GM12878 (cell line): ENCODE results near the gene PRDM16. TPM values are rescaled to one million over a fixed set of nuclear protein-coding genes. Genes with fewer than 3 reads are reported as not detected.

Source experiments
- ATAC-seq: fragments of 200-7000 bp; cut with Tn5 transposase; 3 replicates; pipeline ENCODE4 v1.9.1; 2020; ENCODE audit warnings: mild to moderate bottlenecking, moderate library complexity
- BruUV-seq: library from RNA; stranded (reverse); fragments of 400-500 nt; replicated peaks from 2 replicates; lab custom pipeline; 2021; lab: Mats Ljungman, UMichigan
- CTCF ChIA-PET: fragments of 300-600 bp; sonication (Branson Sonifier 250); formaldehyde crosslinking; extraction: SDS; loops from one replicate; lab custom pipeline; 2021; ENCODE audit warnings: inconsistent platforms; lab: Yijun Ruan, JAX
- POLR2A ChIA-PET: fragments of 350-600 bp; formaldehyde crosslinking; extraction: SDS; loops from one replicate; lab custom pipeline; 2021; ENCODE audit warnings: inconsistent platforms; lab: Charles Lee
- RAD21 ChIA-PET: fragments of 300-600 bp; sonication (Branson Sonifier 250); formaldehyde crosslinking; loops from one replicate; lab custom pipeline; 2023; ENCODE audit warnings: antibody characterized with exemption; ENCODE audit not compliant: unreplicated experiment; lab: Charles Lee
- SMC1A ChIA-PET: fragments of 300-600 bp; sonication (Branson Sonifier 250); formaldehyde crosslinking; loops from one replicate; lab custom pipeline; 2023; ENCODE audit not compliant: unreplicated experiment, uncharacterized antibody; lab: Charles Lee
- DNase-seq: peaks from one replicate; pipeline ENCODE4 v3.0.0-alpha.2; 2011; ENCODE audit warnings: low read depth, low spot score
- FAIRE-seq: peaks from 3 replicates; lab custom pipeline; 2011; peaks lifted over from hg19 to GRCh38; lab: Jason Lieb, UNC
- H2AFZ ChIP-seq: 2 replicates; pipeline ENCODE4 v1.6.0; 2011; ENCODE audit warnings: low read depth, low read length, control low read depth; ENCODE audit not compliant: control insufficient read depth
- H3K27ac ChIP-seq: 2 replicates; pipeline ENCODE4 v1.5.1; 2011; ENCODE audit warnings: control low read depth; ENCODE audit not compliant: control insufficient read depth, insufficient read depth
- H3K27me3 ChIP-seq, 2 experiments: replicated peaks in 1 of 2; 2 replicates each; pipeline versions ENCODE4 v1.6.0 to v1.6.1; 2011; ENCODE audit warnings: low read length in 1 of 2; ENCODE audit not compliant: control insufficient read depth in 2 of 2, insufficient read depth in 2 of 2
- H3K36me3 ChIP-seq, 2 experiments: 2 replicates each; pipeline ENCODE4 v1.5.1; 2011; ENCODE audit warnings: low read length in 1 of 2; ENCODE audit not compliant: control insufficient read depth in 2 of 2, insufficient read depth in 2 of 2
- H3K4me1 ChIP-seq: 2 replicates; pipeline ENCODE4 v1.6.1; 2011; ENCODE audit warnings: mild to moderate bottlenecking, low read length, moderate library complexity, mixed read lengths; ENCODE audit not compliant: control insufficient read depth, insufficient read depth
- H3K4me2 ChIP-seq: 2 replicates; pipeline ENCODE4 v1.6.0; 2011; ENCODE audit warnings: control low read depth; ENCODE audit not compliant: control insufficient read depth, insufficient read depth
- H3K4me3 ChIP-seq: fragments of 200-600 bp; sonication (generic); 2 replicates; pipeline ENCODE4 v1.5.1; 2016
- H3K79me2 ChIP-seq: 2 replicates; pipeline ENCODE4 v1.6.0; 2011; ENCODE audit warnings: low read length; ENCODE audit not compliant: control insufficient read depth, insufficient read depth
- H3K9ac ChIP-seq: 2 replicates; pipeline ENCODE4 v1.8.0; 2011; ENCODE audit warnings: low read length, control low read depth, mixed read lengths; ENCODE audit not compliant: control insufficient read depth, insufficient read depth
- H3K9me3 ChIP-seq: replicated peaks from 3 replicates; pipeline ENCODE4 v1.5.1; 2011; ENCODE audit warnings: mild to moderate bottlenecking, low read length; ENCODE audit not compliant: control insufficient read depth, insufficient read depth
- H4K20me1 ChIP-seq: 2 replicates; pipeline ENCODE4 v1.6.0; 2011; ENCODE audit not compliant: control insufficient read depth, insufficient read depth
- CREB1 ChIP-seq: IDR thresholded peaks from 2 replicates; pipeline ENCODE4 v1.6.1; 2012; ENCODE audit warnings: low read depth, mild to moderate bottlenecking, inconsistent platforms
- ESRRA ChIP-seq: IDR thresholded peaks from 2 replicates; pipeline ENCODE4 v1.6.1; 2012; ENCODE audit warnings: mild to moderate bottlenecking, low read length, improper control_type of control experiment
- NR2C1 ChIP-seq: fragments of 450-650 bp; IDR thresholded peaks from 2 replicates; pipeline ENCODE4 v1.6.1; 2017; ENCODE audit warnings: antibody characterized with exemption, mild to moderate bottlenecking, moderate library complexity
- PAX5 ChIP-seq: IDR thresholded peaks from 2 replicates; pipeline ENCODE4 v1.6.1; 2011; ENCODE audit warnings: low read depth, low read length, borderline replicate concordance
- POLR2A ChIP-seq: IDR thresholded peaks from 2 replicates; pipeline ENCODE4 v1.6.1; 2011; ENCODE audit warnings: low read depth, mild to moderate bottlenecking, low read length
- SMAD1 ChIP-seq: fragments of 450-650 bp; IDR thresholded peaks from 2 replicates; pipeline ENCODE4 v1.6.1; 2018; ENCODE audit warnings: mild to moderate bottlenecking, low read depth; ENCODE audit not compliant: partially characterized antibody
- SMARCA5 ChIP-seq: fragments of 450-650 bp; IDR thresholded peaks from 2 replicates; pipeline ENCODE4 v1.6.1; 2017; ENCODE audit warnings: mild to moderate bottlenecking
- TBL1XR1 ChIP-seq: IDR thresholded peaks from 2 replicates; pipeline ENCODE4 v1.6.1; 2012; ENCODE audit warnings: low read depth, low read length, improper control_type of control experiment
- TCF3 ChIP-seq: IDR thresholded peaks from 2 replicates; pipeline ENCODE4 v1.6.1; 2012; ENCODE audit warnings: low read depth, mild to moderate bottlenecking, low read length, borderline replicate concordance; ENCODE audit not compliant: insufficient read depth
- YBX1 ChIP-seq: fragments of 450-650 bp; IDR thresholded peaks from 2 replicates; pipeline ENCODE4 v1.6.1; 2016; ENCODE audit warnings: antibody characterized with exemption
- ZSCAN29 ChIP-seq: fragments of 450-650 bp; IDR thresholded peaks from 2 replicates; pipeline ENCODE4 v1.6.1; 2017; ENCODE audit warnings: mild to moderate bottlenecking, moderate library complexity
- WGBS: methylation state at CpG from one replicate; pipeline ENCODE4 v1.1.6; 2016; ENCODE audit warnings: low lambda C conversion rate; ENCODE audit not compliant: insufficient replicate concordance, insufficient coverage; ENCODE audit errors: missing lambda C conversion rate; 5-methylcytosine and 5-hydroxymethylcytosine counted together
- in situ Hi-C: fragments of 300-500 bp; cut with MboI; formaldehyde crosslinking; loops from 9 replicates; pipeline ENCODE4 v1.14.3; 2018; ENCODE audit warnings: mixed read lengths
- intact Hi-C: fragments of 100-400 bp; cut with micrococcal nuclease; formaldehyde crosslinking; loops from one replicate; pipeline ENCODE4 v1.14.2; 2022; ENCODE audit not compliant: unreplicated experiment
- polyA plus RNA-seq, 11 experiments: library from polyadenylated mRNA; depleted of rRNA in 4 of 11; unstranded in 6 of 11; stranded (reverse) in 5 of 11; fragments of >200 nt; fragmentation: Nextera tagmentation in 4 of 11; fragmentation: Illumina TruSeq in 1 of 11; extraction: Ambion mirVana in 4 of 11; extraction: Trizol in 1 of 11; gene quantifications; 1 replicate in 1 of 11; 2 replicates in 10 of 11; pipeline versions ENCODE4 v1.2.1 to v1.2.3, GENCODE V29; 2011 to 2016; ENCODE audit warnings: inconsistent platforms in 2 of 11, missing spikeins in 2 of 11, low read depth in 1 of 11
- total RNA-seq, 4 experiments: library from RNA; depleted of rRNA in 3 of 4; stranded (reverse); fragments of >200 nt in 3 of 4; fragmentation: Illumina TruSeq in 1 of 4; extraction: Trizol in 1 of 4; gene quantifications; 2 replicates each; pipeline versions ENCODE4 v1.2.1 to v1.2.3, GENCODE V29; 2013 to 2021
- TF ChIP-seq, protein P1 (sequence below): fragments of 150-350 bp; IDR thresholded peaks from 2 replicates; pipeline ENCODE4 v1.6.1; 2014; ENCODE audit warnings: mild to moderate bottlenecking, low read depth, low read length

The PRDM16 gene
- total and polyA plus RNA-seq, 10 of the 15 experiments (the other 5 are each of a cell fraction or from before 2014, with no cell fraction given), result 0.03 TPM; not detected in 9

- ChIA-PET RAD21 (no interaction called here), SMC1A (interaction anchor here (0.8 kb wide), 1 partner anchor 1324 kb away, joined by 3 read pairs; no protein-coding TSS in a partner anchor), POLR2A (no interaction called here), CTCF (no interaction called here)
- Histone ChIP-seq H3K4me2 (no peak overlapping the region), H3K9ac (no peak overlapping the region), H3K79me2 (no peaks in the 10 kb centered on the region), H3K27me3 (no peaks in the 10 kb centered on the region), H3K9me3 (no peaks in the 10 kb centered on the region), H3K27ac (no peak overlapping the region), H2AFZ (no peak overlapping the region), H3K4me1 (no peaks in the 10 kb centered on the region), H3K36me3 (no peaks in the 10 kb centered on the region), H3K4me3 (no peak overlapping the region), H4K20me1 (no peaks in the 10 kb centered on the region; the same call in 1 of the 2 replicates)
- 51% methylated on average over 22 of the region's 34 CpGs for WGBS
- no peak for TF ChIP-seq POLR2A
- no peak for TF ChIP-seq CREB1
- no peak for TF ChIP-seq PAX5
- no peak for TF ChIP-seq SMAD1
- TF ChIP-seq ESRRA, result no peak
- TF ChIP-seq TCF3, result no peak
- no peak for TF ChIP-seq YBX1
- TF ChIP-seq TBL1XR1, result no peak
- no peak for TF ChIP-seq SMARCA5
- TF ChIP-seq, protein P1, sequence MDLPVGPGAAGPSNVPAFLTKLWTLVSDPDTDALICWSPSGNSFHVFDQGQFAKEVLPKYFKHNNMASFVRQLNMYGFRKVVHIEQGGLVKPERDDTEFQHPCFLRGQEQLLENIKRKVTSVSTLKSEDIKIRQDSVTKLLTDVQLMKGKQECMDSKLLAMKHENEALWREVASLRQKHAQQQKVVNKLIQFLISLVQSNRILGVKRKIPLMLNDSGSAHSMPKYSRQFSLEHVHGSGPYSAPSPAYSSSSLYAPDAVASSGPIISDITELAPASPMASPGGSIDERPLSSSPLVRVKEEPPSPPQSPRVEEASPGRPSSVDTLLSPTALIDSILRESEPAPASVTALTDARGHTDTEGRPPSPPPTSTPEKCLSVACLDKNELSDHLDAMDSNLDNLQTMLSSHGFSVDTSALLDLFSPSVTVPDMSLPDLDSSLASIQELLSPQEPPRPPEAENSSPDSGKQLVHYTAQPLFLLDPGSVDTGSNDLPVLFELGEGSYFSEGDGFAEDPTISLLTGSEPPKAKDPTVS, result no peak
- TF ChIP-seq NR2C1, result no peak
- no peak for TF ChIP-seq ZSCAN29
- in situ Hi-C loops (no loop called here), intact Hi-C loops (no loop called here)
- ATAC-seq, result no peak
- DNase-seq, result no peak
- no peak for FAIRE-seq
- BruUV-seq, result no TSS peak
Measured at GRCh38 chr1:3212453-3213355, 143.7 kb downstream of the PRDM16 start.
